HEK293 (cell line): ENCODE results near the gene ZNF786.

Experiments used
- GLIS1 ChIP-seq: fragments of 450-650 bp; formaldehyde crosslinking; IDR thresholded peaks from 2 replicates; pipeline ENCODE4 v1.5.1; 2016; ENCODE audit warnings: missing biosample characterization, missing genetic modification characterization
- HOXC10 ChIP-seq: sonication (generic); formaldehyde crosslinking; IDR thresholded peaks from 2 replicates; pipeline ENCODE4 v1.8.1; 2023; ENCODE audit warnings: mild to moderate bottlenecking, missing genetic modification reagents
- MEIS1 ChIP-seq: sonication (generic); formaldehyde crosslinking; IDR thresholded peaks from 2 replicates; pipeline ENCODE4 v1.8.1; 2022; ENCODE audit warnings: missing genetic modification reagents, mild to moderate bottlenecking, borderline replicate concordance
- OVOL3 ChIP-seq: fragments of 450-650 bp; formaldehyde crosslinking; IDR thresholded peaks from 2 replicates; pipeline ENCODE4 v1.5.1; 2016; ENCODE audit warnings: missing biosample characterization, missing genetic modification characterization
- SP2 ChIP-seq: fragments of 450-650 bp; formaldehyde crosslinking; IDR thresholded peaks from 2 replicates; pipeline ENCODE4 v1.5.1; 2016; ENCODE audit warnings: missing biosample characterization, missing genetic modification characterization
- ZNF121 ChIP-seq: fragments of 450-650 bp; formaldehyde crosslinking; IDR thresholded peaks from 2 replicates; pipeline ENCODE4 v1.5.1; 2016; ENCODE audit warnings: missing biosample characterization, missing genetic modification characterization
- ZNF140 ChIP-seq: fragments of 450-650 bp; formaldehyde crosslinking; IDR thresholded peaks from 2 replicates; pipeline ENCODE4 v1.5.1; 2016; ENCODE audit warnings: missing biosample characterization, missing genetic modification characterization
- ZNF146 ChIP-seq: fragments of 450-650 bp; formaldehyde crosslinking; IDR thresholded peaks from 2 replicates; pipeline ENCODE4 v1.5.1; 2016; ENCODE audit warnings: missing biosample characterization, missing genetic modification characterization
- ZNF169 ChIP-seq: fragments of 450-650 bp; formaldehyde crosslinking; IDR thresholded peaks from 2 replicates; pipeline ENCODE4 v1.5.1; 2016; ENCODE audit warnings: missing biosample characterization, missing genetic modification characterization
- ZNF2 ChIP-seq: fragments of 450-650 bp; formaldehyde crosslinking; IDR thresholded peaks from 2 replicates; pipeline ENCODE4 v1.5.1; 2016; ENCODE audit warnings: missing biosample characterization, missing genetic modification characterization
- ZNF514 ChIP-seq: fragments of 450-650 bp; formaldehyde crosslinking; IDR thresholded peaks from 2 replicates; pipeline ENCODE4 v1.5.1; 2016; ENCODE audit warnings: missing biosample characterization, missing genetic modification characterization
- ZNF654 ChIP-seq: fragments of 450-650 bp; formaldehyde crosslinking; IDR thresholded peaks from 2 replicates; pipeline ENCODE4 v1.5.1; 2016; ENCODE audit warnings: low read depth, missing biosample characterization, missing genetic modification characterization
- ZNF707 ChIP-seq: fragments of 450-650 bp; formaldehyde crosslinking; IDR thresholded peaks from 2 replicates; pipeline ENCODE4 v1.5.1; 2016; ENCODE audit warnings: missing biosample characterization, missing genetic modification characterization
- TF ChIP-seq, protein P1 (sequence below): fragments of 450-650 bp; formaldehyde crosslinking; IDR thresholded peaks from 2 replicates; pipeline ENCODE4 v1.5.1; 2017; ENCODE audit warnings: missing biosample characterization, missing genetic modification characterization
- TF ChIP-seq, protein P2 (sequence below): fragments of 450-650 bp; formaldehyde crosslinking; IDR thresholded peaks from 2 replicates; pipeline ENCODE4; 2016; ENCODE audit warnings: missing biosample characterization, missing genetic modification characterization
- TF ChIP-seq, protein P3 (sequence below): fragments of 450-650 bp; formaldehyde crosslinking; IDR thresholded peaks from 2 replicates; pipeline ENCODE4 v1.5.1; 2016; ENCODE audit warnings: missing biosample characterization, missing genetic modification characterization
- TF ChIP-seq, protein P4 (sequence below): fragments of 450-650 bp; formaldehyde crosslinking; IDR thresholded peaks from 2 replicates; pipeline ENCODE4 v1.5.1; 2016; ENCODE audit warnings: missing biosample characterization, missing genetic modification characterization, borderline replicate concordance
- TF ChIP-seq, protein P5 (sequence below): fragments of 450-650 bp; formaldehyde crosslinking; IDR thresholded peaks from 2 replicates; pipeline ENCODE4 v1.5.1; 2016; ENCODE audit warnings: missing biosample characterization, missing genetic modification characterization
- TF ChIP-seq, protein P6 (sequence below): fragments of 450-650 bp; formaldehyde crosslinking; IDR thresholded peaks from 2 replicates; pipeline ENCODE4 v1.5.1; 2016; ENCODE audit warnings: missing biosample characterization, missing genetic modification characterization
- TF ChIP-seq, protein P7 (sequence below): fragments of 450-650 bp; formaldehyde crosslinking; IDR thresholded peaks from 2 replicates; pipeline ENCODE4 v1.5.1; 2016; ENCODE audit warnings: missing biosample characterization, missing genetic modification characterization

Gene ZNF786

DNA sequence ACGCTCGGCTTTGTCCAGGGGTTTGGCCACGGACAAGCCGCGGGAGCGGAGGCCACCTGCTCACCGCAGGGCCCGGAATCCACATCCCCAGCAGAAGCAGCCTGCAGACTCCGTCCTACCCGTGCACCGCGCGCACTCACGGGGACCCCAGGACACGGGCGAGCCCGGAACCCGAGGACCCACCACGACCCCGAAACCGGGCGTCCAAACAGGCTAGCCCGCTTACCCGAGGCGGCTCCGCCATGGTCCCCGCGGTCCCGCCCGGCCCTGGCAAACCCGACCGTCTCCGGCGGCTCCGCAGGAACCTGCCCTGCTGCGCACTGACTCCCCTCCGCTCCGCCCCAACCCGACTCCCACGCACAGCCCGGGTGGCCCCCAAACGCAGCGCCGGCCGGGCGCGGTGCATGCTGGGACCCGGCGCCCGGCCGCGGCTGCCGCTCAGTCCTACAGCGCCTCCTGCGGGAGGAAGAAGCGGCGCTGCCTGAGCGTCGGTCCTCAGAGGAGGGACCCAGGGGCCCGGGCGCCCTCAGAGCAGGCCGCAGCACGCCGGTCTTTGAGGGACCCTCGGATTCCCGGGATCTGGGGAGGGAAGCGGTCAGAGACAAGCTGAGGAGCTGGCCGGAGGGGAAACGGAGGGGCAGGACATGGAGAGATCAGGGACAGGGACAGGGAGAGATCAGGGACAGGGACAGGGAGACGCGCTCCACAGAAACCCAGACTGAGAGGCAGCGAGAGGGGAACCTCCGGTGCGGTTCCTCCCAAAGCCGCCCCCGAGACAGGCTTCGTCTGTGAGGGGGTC, at the start of gene ZNF786 (continued):
- TF ChIP-seq, protein P1, sequence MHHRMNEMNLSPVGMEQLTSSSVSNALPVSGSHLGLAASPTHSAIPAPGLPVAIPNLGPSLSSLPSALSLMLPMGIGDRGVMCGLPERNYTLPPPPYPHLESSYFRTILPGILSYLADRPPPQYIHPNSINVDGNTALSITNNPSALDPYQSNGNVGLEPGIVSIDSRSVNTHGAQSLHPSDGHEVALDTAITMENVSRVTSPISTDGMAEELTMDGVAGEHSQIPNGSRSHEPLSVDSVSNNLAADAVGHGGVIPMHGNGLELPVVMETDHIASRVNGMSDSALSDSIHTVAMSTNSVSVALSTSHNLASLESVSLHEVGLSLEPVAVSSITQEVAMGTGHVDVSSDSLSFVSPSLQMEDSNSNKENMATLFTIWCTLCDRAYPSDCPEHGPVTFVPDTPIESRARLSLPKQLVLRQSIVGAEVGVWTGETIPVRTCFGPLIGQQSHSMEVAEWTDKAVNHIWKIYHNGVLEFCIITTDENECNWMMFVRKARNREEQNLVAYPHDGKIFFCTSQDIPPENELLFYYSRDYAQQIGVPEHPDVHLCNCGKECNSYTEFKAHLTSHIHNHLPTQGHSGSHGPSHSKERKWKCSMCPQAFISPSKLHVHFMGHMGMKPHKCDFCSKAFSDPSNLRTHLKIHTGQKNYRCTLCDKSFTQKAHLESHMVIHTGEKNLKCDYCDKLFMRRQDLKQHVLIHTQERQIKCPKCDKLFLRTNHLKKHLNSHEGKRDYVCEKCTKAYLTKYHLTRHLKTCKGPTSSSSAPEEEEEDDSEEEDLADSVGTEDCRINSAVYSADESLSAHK (tag by site-specific recombination): 0 out of 2 replicates have a peak, but pooled peaks have one; percentile 20
- no peak for TF ChIP-seq ZNF169 (tag by site-specific recombination)
- TF ChIP-seq, protein P2, sequence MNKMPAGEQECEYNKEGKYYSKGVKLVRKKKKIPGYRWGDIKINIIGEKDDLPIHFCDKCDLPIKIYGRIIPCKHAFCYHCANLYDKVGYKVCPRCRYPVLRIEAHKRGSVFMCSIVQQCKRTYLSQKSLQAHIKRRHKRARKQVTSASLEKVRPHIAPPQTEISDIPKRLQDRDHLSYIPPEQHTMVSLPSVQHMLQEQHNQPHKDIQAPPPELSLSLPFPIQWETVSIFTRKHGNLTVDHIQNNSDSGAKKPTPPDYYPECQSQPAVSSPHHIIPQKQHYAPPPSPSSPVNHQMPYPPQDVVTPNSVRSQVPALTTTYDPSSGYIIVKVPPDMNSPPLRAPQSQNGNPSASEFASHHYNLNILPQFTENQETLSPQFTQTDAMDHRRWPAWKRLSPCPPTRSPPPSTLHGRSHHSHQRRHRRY: no peak
- TF ChIP-seq OVOL3 (tag by site-specific recombination): no peak
- TF ChIP-seq ZNF146: no peak
- no peak for TF ChIP-seq ZNF514 (tag by site-specific recombination)
- TF ChIP-seq, protein P3, sequence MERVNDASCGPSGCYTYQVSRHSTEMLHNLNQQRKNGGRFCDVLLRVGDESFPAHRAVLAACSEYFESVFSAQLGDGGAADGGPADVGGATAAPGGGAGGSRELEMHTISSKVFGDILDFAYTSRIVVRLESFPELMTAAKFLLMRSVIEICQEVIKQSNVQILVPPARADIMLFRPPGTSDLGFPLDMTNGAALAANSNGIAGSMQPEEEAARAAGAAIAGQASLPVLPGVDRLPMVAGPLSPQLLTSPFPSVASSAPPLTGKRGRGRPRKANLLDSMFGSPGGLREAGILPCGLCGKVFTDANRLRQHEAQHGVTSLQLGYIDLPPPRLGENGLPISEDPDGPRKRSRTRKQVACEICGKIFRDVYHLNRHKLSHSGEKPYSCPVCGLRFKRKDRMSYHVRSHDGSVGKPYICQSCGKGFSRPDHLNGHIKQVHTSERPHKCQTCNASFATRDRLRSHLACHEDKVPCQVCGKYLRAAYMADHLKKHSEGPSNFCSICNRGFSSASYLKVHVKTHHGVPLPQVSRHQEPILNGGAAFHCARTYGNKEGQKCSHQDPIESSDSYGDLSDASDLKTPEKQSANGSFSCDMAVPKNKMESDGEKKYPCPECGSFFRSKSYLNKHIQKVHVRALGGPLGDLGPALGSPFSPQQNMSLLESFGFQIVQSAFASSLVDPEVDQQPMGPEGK (tag by site-specific recombination): peak; percentile 89
- TF ChIP-seq, protein P4, sequence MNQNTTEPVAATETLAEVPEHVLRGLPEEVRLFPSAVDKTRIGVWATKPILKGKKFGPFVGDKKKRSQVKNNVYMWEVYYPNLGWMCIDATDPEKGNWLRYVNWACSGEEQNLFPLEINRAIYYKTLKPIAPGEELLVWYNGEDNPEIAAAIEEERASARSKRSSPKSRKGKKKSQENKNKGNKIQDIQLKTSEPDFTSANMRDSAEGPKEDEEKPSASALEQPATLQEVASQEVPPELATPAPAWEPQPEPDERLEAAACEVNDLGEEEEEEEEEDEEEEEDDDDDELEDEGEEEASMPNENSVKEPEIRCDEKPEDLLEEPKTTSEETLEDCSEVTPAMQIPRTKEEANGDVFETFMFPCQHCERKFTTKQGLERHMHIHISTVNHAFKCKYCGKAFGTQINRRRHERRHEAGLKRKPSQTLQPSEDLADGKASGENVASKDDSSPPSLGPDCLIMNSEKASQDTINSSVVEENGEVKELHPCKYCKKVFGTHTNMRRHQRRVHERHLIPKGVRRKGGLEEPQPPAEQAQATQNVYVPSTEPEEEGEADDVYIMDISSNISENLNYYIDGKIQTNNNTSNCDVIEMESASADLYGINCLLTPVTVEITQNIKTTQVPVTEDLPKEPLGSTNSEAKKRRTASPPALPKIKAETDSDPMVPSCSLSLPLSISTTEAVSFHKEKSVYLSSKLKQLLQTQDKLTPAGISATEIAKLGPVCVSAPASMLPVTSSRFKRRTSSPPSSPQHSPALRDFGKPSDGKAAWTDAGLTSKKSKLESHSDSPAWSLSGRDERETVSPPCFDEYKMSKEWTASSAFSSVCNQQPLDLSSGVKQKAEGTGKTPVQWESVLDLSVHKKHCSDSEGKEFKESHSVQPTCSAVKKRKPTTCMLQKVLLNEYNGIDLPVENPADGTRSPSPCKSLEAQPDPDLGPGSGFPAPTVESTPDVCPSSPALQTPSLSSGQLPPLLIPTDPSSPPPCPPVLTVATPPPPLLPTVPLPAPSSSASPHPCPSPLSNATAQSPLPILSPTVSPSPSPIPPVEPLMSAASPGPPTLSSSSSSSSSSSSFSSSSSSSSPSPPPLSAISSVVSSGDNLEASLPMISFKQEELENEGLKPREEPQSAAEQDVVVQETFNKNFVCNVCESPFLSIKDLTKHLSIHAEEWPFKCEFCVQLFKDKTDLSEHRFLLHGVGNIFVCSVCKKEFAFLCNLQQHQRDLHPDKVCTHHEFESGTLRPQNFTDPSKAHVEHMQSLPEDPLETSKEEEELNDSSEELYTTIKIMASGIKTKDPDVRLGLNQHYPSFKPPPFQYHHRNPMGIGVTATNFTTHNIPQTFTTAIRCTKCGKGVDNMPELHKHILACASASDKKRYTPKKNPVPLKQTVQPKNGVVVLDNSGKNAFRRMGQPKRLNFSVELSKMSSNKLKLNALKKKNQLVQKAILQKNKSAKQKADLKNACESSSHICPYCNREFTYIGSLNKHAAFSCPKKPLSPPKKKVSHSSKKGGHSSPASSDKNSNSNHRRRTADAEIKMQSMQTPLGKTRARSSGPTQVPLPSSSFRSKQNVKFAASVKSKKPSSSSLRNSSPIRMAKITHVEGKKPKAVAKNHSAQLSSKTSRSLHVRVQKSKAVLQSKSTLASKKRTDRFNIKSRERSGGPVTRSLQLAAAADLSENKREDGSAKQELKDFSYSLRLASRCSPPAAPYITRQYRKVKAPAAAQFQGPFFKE (tag by site-specific recombination): no peak
- TF ChIP-seq ZNF654 (tag by site-specific recombination): peak; percentile 47
- TF ChIP-seq ZNF707 (tag by site-specific recombination): no peak
- TF ChIP-seq ZNF2 (tag by site-specific recombination): peak; percentile 71; the same call in 1 of the 2 replicates
- TF ChIP-seq GLIS1 (tag by site-specific recombination): peak; percentile 86
- TF ChIP-seq, protein P5, sequence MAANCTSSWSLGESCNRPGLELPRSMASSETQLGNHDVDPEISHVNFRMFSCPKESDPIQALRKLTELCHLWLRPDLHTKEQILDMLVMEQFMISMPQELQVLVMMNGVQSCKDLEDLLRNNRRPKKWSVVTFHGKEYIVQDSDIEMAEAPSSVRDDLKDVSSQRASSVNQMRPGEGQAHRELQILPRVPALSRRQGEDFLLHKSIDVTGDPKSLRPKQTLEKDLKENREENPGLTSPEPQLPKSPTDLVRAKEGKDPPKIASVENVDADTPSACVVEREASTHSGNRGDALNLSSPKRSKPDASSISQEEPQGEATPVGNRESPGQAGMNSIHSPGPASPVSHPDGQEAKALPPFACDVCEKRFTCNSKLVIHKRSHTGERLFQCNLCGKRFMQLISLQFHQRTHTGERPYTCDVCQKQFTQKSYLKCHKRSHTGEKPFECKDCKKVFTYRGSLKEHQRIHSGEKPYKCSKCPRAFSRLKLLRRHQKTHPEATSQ (tag by site-specific recombination): peak; percentile 63; the same call in 1 of the 2 replicates
- no peak for TF ChIP-seq MEIS1
- no peak for TF ChIP-seq HOXC10 (CRISPR knock-in tag)
- TF ChIP-seq SP2: peak; percentile 71
- TF ChIP-seq ZNF140 (tag by site-specific recombination): peak; percentile 52; the same call in 1 of the 2 replicates
- 0 out of 2 replicates have a peak, but pooled peaks have one; percentile 19 for TF ChIP-seq ZNF121
- TF ChIP-seq, protein P6, sequence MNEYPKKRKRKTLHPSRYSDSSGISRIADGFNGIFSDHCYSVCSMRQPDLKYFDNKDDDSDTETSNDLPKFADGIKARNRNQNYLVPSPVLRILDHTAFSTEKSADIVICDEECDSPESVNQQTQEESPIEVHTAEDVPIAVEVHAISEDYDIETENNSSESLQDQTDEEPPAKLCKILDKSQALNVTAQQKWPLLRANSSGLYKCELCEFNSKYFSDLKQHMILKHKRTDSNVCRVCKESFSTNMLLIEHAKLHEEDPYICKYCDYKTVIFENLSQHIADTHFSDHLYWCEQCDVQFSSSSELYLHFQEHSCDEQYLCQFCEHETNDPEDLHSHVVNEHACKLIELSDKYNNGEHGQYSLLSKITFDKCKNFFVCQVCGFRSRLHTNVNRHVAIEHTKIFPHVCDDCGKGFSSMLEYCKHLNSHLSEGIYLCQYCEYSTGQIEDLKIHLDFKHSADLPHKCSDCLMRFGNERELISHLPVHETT (tag by site-specific recombination): no peak; the same call in 1 of the 2 replicates
- TF ChIP-seq, protein P7, sequence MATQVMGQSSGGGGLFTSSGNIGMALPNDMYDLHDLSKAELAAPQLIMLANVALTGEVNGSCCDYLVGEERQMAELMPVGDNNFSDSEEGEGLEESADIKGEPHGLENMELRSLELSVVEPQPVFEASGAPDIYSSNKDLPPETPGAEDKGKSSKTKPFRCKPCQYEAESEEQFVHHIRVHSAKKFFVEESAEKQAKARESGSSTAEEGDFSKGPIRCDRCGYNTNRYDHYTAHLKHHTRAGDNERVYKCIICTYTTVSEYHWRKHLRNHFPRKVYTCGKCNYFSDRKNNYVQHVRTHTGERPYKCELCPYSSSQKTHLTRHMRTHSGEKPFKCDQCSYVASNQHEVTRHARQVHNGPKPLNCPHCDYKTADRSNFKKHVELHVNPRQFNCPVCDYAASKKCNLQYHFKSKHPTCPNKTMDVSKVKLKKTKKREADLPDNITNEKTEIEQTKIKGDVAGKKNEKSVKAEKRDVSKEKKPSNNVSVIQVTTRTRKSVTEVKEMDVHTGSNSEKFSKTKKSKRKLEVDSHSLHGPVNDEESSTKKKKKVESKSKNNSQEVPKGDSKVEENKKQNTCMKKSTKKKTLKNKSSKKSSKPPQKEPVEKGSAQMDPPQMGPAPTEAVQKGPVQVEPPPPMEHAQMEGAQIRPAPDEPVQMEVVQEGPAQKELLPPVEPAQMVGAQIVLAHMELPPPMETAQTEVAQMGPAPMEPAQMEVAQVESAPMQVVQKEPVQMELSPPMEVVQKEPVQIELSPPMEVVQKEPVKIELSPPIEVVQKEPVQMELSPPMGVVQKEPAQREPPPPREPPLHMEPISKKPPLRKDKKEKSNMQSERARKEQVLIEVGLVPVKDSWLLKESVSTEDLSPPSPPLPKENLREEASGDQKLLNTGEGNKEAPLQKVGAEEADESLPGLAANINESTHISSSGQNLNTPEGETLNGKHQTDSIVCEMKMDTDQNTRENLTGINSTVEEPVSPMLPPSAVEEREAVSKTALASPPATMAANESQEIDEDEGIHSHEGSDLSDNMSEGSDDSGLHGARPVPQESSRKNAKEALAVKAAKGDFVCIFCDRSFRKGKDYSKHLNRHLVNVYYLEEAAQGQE: no peak
